ENCODE measurements around the gene KCP. TPM values are rescaled to one million over a fixed set of nuclear protein-coding genes. Genes with fewer than 3 reads are reported as not detected.

The KCP gene
- total RNA-seq, 1 donor from 2014 or later, result 0.16 TPM

Other genes with a start within 250 kb of the KCP start
- gene GARIN1A, start 238.4 kb downstream of the KCP start, total RNA-seq, result 1.7 TPM
- gene CALU, start 171.3 kb downstream of the KCP start, total RNA-seq, result 47.1 TPM
- not detected for gene OPN1SW, start 134.9 kb downstream of the KCP start, total RNA-seq
- 44.1 TPM for gene CCDC136, start 118.7 kb downstream of the KCP start, total RNA-seq
- 3.6 TPM for gene FLNC, start 80.3 kb downstream of the KCP start, total RNA-seq
- gene ATP6V1F, start 47.9 kb downstream of the KCP start, total RNA-seq, result 61.8 TPM
- 1.6 TPM for gene IRF5, start 27.2 kb upstream of the KCP start, total RNA-seq
- 96.2 TPM for gene TNPO3, start 144.4 kb upstream of the KCP start, total RNA-seq
- 4.7 TPM for gene TSPAN33, start 234.0 kb upstream of the KCP start, total RNA-seq

Data from occipital lobe (tissue), 1 donor.